ENCODE data around the gene DCTN1.

- no peak for TF ChIP-seq CTCF (IDR thresholded peaks at IDR 0.05)
- no peak for TF ChIP-seq EZH2 (IDR thresholded peaks at IDR 0.05)
These were observed 44.3 kb upstream of the DCTN1 start for GRCh38 chr2:74424139-74424992.
